HG03095 (cell line): ENCODE results near the gene BTAF1.

Experiments used
- ATAC-seq: cut with Tn5 transposase; IDR thresholded peaks from one replicate; pipeline ENCODE4 v1.9.1; 2021; ENCODE audit warnings: moderate library complexity; ENCODE audit not compliant: unreplicated experiment

BTAF1 gene

GRCh38 chr10:91907914-91908336, 15.6 kb upstream of the BTAF1 start:
- ATAC-seq: no peak

- ATAC-seq: peak; percentile 88
Observed at GRCh38 chr10:91908337-91909116, 15.0 kb upstream of the BTAF1 start.

GRCh38 chr10:91909117-91909677, 14.4 kb upstream of the BTAF1 start, which contains the start of gene FGFBP3:
Gene FGFBP3 (minus strand): TSS chr10:91909486. CDS start chr10:91908969, 517 bp downstream.
- no peak for ATAC-seq

GRCh38 chr10:91910467-91910866, 13.1 kb upstream of the BTAF1 start:
- no peak for ATAC-seq

- no peak for ATAC-seq
Observed at GRCh38 chr10:91919651-91920050, 3.9 kb upstream of the BTAF1 start.

- ATAC-seq: peak; percentile 27
Observed at GRCh38 chr10:91924212-91925021, 847 bp downstream of the BTAF1 start.

- ATAC-seq: no peak
Observed at GRCh38 chr10:91925022-91925320, 1.4 kb downstream of the BTAF1 start.

- no peak for ATAC-seq
Observed at GRCh38 chr10:91930939-91931338, 7.4 kb downstream of the BTAF1 start.

- no peak for ATAC-seq
Observed at GRCh38 chr10:91931526-91932190, 8.1 kb downstream of the BTAF1 start.

- ATAC-seq: no peak
Observed at GRCh38 chr10:91932737-91933136, 9.2 kb downstream of the BTAF1 start.

- ATAC-seq: no peak
Observed at GRCh38 chr10:91935886-91936285, 12.3 kb downstream of the BTAF1 start.

- ATAC-seq: no peak
Observed at GRCh38 chr10:91939653-91940052, 16.1 kb downstream of the BTAF1 start.

- ATAC-seq: no peak
Observed at GRCh38 chr10:91941426-91941825, 17.9 kb downstream of the BTAF1 start.

- no peak for ATAC-seq
Observed at GRCh38 chr10:91944880-91945630, 21.5 kb downstream of the BTAF1 start.

GRCh38 chr10:91953600-91954160, 30.1 kb downstream of the BTAF1 start:
- no peak for ATAC-seq

- no peak for ATAC-seq
Observed at GRCh38 chr10:91955114-91955513, 31.5 kb downstream of the BTAF1 start.

GRCh38 chr10:91957091-91957490, 33.5 kb downstream of the BTAF1 start:
- ATAC-seq: no peak

GRCh38 chr10:91969297-91969696, 45.7 kb downstream of the BTAF1 start:
- no peak for ATAC-seq

- ATAC-seq: no peak
Observed at GRCh38 chr10:91974960-91975359, 51.4 kb downstream of the BTAF1 start.

- ATAC-seq: no peak
Observed at GRCh38 chr10:91975438-91975837, 51.9 kb downstream of the BTAF1 start.
